Activated CD8-positive, alpha-beta T cell treated with anti-CD3 and anti-CD28 coated beads for 36 hours (primary cell): Measurements from ENCODE around the gene CHMP3. TPM values are rescaled to one million over a fixed set of nuclear protein-coding genes. Genes with fewer than 3 reads are reported as not detected.

Experiments used
- ATAC-seq: fragments of 200-7000 bp; cut with Tn5 transposase; one replicate; pipeline ENCODE4 v1.10.0; 2021; ENCODE audit warnings: mild to moderate bottlenecking, moderate library complexity
- CTCF ChIA-PET: fragments of 350-600 bp; sonication (Branson Sonifier 250); formaldehyde crosslinking; loops from one replicate; lab custom pipeline; 2021; ENCODE audit warnings: antibody characterized with exemption; lab: Charles Lee
- POLR2A ChIA-PET: fragments of 350-600 bp; sonication (Branson Sonifier 250); formaldehyde crosslinking; loops from one replicate; lab custom pipeline; 2021; ENCODE audit warnings: antibody characterized with exemption; lab: Charles Lee
- DNase-seq: peaks from one replicate; pipeline ENCODE4 v3.0.0-alpha.2; 2020
- H3K27ac Mint-ChIP-seq: one replicate; pipeline ENCODE4 v1.8.0; 2021; ENCODE audit warnings: mild to moderate bottlenecking, mixed read lengths
- H3K27me3 Mint-ChIP-seq: one replicate; pipeline ENCODE4 v1.8.0; 2021; ENCODE audit warnings: mixed read lengths
- H3K36me3 Mint-ChIP-seq: one replicate; pipeline ENCODE4 v1.8.0; 2021; ENCODE audit warnings: low read depth, mixed read lengths
- H3K4me1 Mint-ChIP-seq: one replicate; pipeline ENCODE4 v1.8.0; 2021; ENCODE audit warnings: low read depth, mixed read lengths
- H3K4me3 Mint-ChIP-seq: one replicate; pipeline ENCODE4 v1.8.0; 2021; ENCODE audit warnings: mild to moderate bottlenecking, moderate library complexity, mixed read lengths
- H3K9me3 Mint-ChIP-seq: one replicate; pipeline ENCODE4 v1.8.0; 2021; ENCODE audit warnings: mixed read lengths
- intact Hi-C: fragments of 100-400 bp; cut with micrococcal nuclease; formaldehyde crosslinking; loops from one replicate; pipeline ENCODE4 v1.10.0; 2022
- total RNA-seq, 2 experiments: library from RNA; stranded (reverse); gene quantifications; one replicate each; pipeline ENCODE4 v1.2.3, GENCODE V29; 2021
- TF ChIP-seq, protein P1 (sequence below): fragments of 200-600 bp; IDR thresholded peaks from one replicate; pipeline ENCODE4 v1.8.0; 2022; ENCODE audit warnings: antibody characterized with exemption, mild to moderate bottlenecking

CHMP3 gene
- total RNA-seq, 2 experiments from 2014 or later = 30.1 to 31.6 TPM

DNA sequence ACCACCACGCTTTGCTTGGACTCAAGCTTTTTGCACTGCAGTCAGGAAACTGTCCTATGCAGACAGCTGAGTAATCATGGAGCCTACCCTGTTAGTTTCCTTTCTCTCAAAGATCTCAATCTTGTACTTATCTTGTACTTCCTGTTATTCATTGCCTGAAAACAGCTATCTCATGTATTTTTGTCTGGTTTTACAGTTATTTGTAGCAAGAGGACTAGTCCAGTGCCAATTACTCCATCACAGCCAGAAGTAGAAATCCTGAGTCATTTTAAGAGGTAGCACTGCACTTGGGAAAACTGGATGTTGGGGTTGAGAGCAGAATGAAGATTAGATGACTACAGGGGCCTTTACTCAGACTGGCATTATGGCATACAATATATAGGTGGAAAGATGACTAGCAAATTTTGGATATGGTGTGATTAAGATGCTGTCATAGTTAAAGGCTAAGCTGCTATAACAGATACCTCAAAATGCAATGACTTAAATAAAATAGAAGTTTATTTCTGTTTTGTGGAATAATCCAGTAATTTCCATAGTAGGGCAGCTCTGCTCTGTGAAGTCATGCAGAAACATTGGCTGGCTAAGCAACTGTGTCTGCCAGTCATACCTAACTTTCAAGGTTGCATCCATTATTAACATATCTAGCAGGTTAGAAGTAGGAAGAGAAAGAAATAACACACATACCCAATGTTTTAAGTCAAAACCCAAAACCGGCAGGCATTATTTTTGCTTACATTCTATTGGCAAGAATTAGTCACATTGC is 21.1 kb upstream of the CHMP3 start:
- H3K27ac Mint-ChIP-seq = peak overlapping the region; percentile 86
- no peaks in the 10 kb centered on the region for H3K36me3 Mint-ChIP-seq
- CTCF ChIA-PET = interaction anchor here (0.9 to 1.1 kb wide), 2 partner anchors 20 to 33 kb away, joined by 3 read pairs; no protein-coding TSS in a partner anchor
- DNase-seq = peak; percentile 13
- POLR2A ChIA-PET = interaction anchor here (0.9 to 1.4 kb wide), 2 partner anchors 13 to 21 kb away, joined by 3 read pairs; no protein-coding TSS in a partner anchor
- H3K9me3 Mint-ChIP-seq = no peaks in the 10 kb centered on the region
- H3K4me1 Mint-ChIP-seq = peaks cover 11% of the 10 kb centered on the region
- no peaks in the 10 kb centered on the region for H3K27me3 Mint-ChIP-seq
- no peak overlapping the region for H3K4me3 Mint-ChIP-seq
- ATAC-seq = peak; percentile 92
- intact Hi-C loops = no loop called here
- TF ChIP-seq, protein P1, sequence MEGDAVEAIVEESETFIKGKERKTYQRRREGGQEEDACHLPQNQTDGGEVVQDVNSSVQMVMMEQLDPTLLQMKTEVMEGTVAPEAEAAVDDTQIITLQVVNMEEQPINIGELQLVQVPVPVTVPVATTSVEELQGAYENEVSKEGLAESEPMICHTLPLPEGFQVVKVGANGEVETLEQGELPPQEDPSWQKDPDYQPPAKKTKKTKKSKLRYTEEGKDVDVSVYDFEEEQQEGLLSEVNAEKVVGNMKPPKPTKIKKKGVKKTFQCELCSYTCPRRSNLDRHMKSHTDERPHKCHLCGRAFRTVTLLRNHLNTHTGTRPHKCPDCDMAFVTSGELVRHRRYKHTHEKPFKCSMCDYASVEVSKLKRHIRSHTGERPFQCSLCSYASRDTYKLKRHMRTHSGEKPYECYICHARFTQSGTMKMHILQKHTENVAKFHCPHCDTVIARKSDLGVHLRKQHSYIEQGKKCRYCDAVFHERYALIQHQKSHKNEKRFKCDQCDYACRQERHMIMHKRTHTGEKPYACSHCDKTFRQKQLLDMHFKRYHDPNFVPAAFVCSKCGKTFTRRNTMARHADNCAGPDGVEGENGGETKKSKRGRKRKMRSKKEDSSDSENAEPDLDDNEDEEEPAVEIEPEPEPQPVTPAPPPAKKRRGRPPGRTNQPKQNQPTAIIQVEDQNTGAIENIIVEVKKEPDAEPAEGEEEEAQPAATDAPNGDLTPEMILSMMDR = no peak

DNA sequence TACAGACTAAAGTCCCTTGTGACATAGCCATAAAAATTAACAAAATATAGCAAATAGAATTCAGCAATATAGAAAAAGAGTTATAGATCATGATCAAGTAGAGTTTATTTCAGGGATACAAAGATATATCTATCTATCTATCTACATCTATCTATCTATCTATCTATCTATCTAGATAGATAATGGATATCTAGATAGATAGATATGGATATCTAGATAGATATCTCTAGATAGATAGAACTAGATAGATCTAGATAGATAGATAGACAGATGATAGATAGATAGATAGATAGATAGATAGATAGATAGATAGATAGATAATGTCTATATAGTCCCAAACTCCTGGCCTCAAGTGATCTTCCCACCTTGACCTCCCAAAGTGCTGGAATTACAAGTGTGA is 17.3 kb upstream of the CHMP3 start:
- CTCF ChIA-PET = no interaction called here
- peaks cover 11% of the 10 kb centered on the region for H3K4me1 Mint-ChIP-seq
- no peak overlapping the region for H3K27ac Mint-ChIP-seq
- H3K36me3 Mint-ChIP-seq = no peaks in the 10 kb centered on the region
- no peaks in the 10 kb centered on the region for H3K27me3 Mint-ChIP-seq
- intact Hi-C loops = no loop called here
- no peaks in the 10 kb centered on the region for H3K9me3 Mint-ChIP-seq
- no peak overlapping the region for H3K4me3 Mint-ChIP-seq
- no peak for ATAC-seq
- DNase-seq = no peak
- TF ChIP-seq, protein P1 = no peak
- POLR2A ChIA-PET = no interaction called here

DNA sequence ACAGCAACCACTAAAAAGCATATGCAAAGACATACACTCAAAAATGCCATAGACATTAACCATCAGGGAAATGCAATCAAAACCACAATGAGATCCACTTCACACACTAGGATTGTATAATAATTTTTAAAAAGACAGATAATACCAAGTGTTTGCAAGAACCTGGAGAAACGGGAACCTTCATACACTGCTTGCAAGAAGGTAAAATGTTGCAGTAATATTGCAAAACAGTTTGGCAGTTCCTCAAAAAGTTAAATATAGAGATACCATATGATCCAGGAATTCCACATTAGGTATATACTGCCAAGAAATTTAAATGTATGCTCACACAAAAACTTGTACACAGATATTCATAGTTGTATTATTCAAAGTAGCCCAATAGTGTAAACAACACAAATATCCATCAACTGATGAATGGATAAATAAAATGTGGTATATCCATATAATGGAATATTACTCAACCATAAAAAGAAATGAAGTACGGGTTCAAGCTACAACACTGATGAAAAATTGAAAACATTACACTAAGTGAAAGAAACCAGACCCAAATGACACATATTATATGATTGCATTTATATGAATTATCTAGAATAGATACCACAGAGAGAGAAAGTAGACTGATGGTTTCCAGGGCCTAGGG is 14.7 kb upstream of the CHMP3 start:
- ChIA-PET POLR2A (no interaction called here), CTCF (no interaction called here)
- Mint-ChIP-seq H3K36me3 (no peaks in the 10 kb centered on the region), H3K4me1 (no peaks in the 10 kb centered on the region), H3K27ac (no peak overlapping the region), H3K9me3 (no peaks in the 10 kb centered on the region), H3K4me3 (no peak overlapping the region), H3K27me3 (no peaks in the 10 kb centered on the region)
- DNase-seq (no peak), ATAC-seq (no peak)
- intact Hi-C loops = no loop called here
- TF ChIP-seq, protein P1 = no peak

DNA sequence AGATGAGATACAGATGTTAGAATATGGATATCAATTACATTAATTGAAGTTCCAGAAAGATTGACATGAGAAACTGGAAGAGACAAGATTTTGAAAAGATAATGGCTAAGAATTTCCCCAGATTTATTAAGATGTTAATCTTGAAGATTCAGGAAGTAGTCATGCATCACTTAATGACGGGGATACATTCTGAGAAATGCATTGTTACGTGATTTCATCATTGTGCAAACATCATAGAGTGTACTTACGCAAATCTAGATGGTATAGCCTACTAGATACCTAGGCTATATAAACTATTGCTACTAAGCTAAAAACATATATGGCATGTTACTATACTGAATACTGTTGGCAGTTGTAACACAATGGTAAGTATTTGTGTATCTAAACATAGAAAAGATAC is 6.8 kb upstream of the CHMP3 start:
- Mint-ChIP-seq H3K36me3 (no peaks in the 10 kb centered on the region), H3K9me3 (no peaks in the 10 kb centered on the region), H3K27ac (no peak overlapping the region), H3K27me3 (no peaks in the 10 kb centered on the region), H3K4me1 (no peaks in the 10 kb centered on the region), H3K4me3 (no peak overlapping the region)
- TF ChIP-seq, protein P1 = no peak
- DNase-seq = no peak
- intact Hi-C loops = no loop called here
- ChIA-PET POLR2A (no interaction called here), CTCF (interaction anchor here (1.0 kb wide), 1 partner anchor 10 kb away, joined by 3 read pairs; no protein-coding TSS in a partner anchor)
- ATAC-seq = no peak

DNA sequence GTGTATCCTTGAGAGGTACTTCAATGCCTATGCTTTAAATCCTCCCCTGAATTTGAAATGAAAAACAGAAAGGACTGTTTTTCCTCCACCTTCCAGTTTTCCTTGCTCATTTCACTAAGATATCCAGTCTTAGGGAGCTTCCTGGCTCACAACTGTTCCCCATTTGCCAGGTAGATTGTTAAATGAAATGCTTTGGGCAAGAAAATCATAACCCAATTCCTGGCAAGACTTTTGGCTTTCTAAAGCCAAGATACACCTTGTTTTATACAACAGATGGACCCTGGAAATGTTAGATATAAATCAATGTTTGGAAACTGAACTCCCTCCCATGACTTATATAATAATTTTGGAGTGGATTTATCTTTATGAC is 3.6 kb upstream of the CHMP3 start:
- Mint-ChIP-seq H3K36me3 (peaks cover 12% of the 10 kb centered on the region), H3K27ac (no peak overlapping the region), H3K4me1 (peaks cover 14% of the 10 kb centered on the region), H3K4me3 (no peak overlapping the region), H3K9me3 (peaks cover 4% of the 10 kb centered on the region), H3K27me3 (no peaks in the 10 kb centered on the region)
- POLR2A ChIA-PET = interaction anchor here (0.7 kb wide), 1 partner anchor 16 kb away, joined by 3 read pairs; no protein-coding TSS in a partner anchor
- CTCF ChIA-PET = interaction anchor here (1.0 kb wide), 1 partner anchor 16 kb away, joined by 3 read pairs; no protein-coding TSS in a partner anchor
- TF ChIP-seq, protein P1 = no peak
- ATAC-seq = no peak
- intact Hi-C loops = no loop called here
- no peak for DNase-seq
